SU-DHL-6 (cell line): ENCODE results near the gene IDH1.

ENCODE experiments used
- EZH2phosphoT487 ChIP-seq: fragments of 200-600 bp; sonication (generic), shearing (Covaris generic); conservative IDR thresholded peaks from 2 replicates; pipeline ENCODE4 v1.6.1; 2018; ENCODE audit warnings: mild to moderate bottlenecking, antibody characterized with exemption, low read length, moderate library complexity, mixed read lengths
- TF ChIP-seq, protein P1 (sequence below): fragments of 200-600 bp; sonication (generic); IDR thresholded peaks from one replicate; pipeline ENCODE4 v1.5.1; 2017; ENCODE audit warnings: antibody characterized with exemption, mild to moderate bottlenecking, low read length, moderate library complexity; ENCODE audit not compliant: insufficient read depth, poor library complexity, severe bottlenecking

DNA sequence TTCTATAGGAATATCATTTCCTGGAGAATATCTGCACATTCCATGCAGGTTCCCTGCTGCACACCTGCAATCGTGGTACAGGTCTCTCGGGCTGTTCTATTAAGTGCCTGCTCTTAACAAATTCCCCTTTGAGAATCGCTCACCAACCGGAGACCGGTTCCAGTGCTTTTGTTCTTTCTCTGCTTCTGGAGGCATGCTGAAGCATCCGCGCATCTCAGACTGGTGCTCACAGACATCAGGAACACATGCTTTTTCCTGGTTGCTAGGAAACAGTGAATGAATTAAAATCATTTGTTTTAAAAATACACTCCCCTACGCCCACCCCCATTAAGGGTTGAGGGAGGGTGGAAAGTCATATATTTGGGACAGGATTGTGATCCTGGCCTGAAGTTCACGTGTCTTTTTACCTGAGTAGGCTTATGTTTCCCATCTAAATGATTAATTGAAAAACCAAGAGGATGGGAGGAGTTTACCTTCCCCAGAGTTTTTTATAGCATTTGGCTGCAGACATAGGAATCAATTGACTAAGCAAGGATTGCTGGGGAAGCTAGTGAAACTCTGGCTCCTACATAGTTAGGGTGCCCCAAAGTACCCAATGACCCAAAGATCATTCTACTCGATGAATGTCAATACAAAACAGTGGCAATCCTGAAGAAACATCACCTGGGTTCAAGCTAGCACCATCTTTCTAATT is 64.9 kb downstream of the IDH1 start, which contains the start of gene C2orf80:
- TF ChIP-seq, protein P1, sequence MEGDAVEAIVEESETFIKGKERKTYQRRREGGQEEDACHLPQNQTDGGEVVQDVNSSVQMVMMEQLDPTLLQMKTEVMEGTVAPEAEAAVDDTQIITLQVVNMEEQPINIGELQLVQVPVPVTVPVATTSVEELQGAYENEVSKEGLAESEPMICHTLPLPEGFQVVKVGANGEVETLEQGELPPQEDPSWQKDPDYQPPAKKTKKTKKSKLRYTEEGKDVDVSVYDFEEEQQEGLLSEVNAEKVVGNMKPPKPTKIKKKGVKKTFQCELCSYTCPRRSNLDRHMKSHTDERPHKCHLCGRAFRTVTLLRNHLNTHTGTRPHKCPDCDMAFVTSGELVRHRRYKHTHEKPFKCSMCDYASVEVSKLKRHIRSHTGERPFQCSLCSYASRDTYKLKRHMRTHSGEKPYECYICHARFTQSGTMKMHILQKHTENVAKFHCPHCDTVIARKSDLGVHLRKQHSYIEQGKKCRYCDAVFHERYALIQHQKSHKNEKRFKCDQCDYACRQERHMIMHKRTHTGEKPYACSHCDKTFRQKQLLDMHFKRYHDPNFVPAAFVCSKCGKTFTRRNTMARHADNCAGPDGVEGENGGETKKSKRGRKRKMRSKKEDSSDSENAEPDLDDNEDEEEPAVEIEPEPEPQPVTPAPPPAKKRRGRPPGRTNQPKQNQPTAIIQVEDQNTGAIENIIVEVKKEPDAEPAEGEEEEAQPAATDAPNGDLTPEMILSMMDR = no peak
- TF ChIP-seq EZH2phosphoT487 = no peak
